Loucy (cell line): ENCODE results near the gene CLSTN2.

Source experiments
- H2AFZ ChIP-seq: fragments of 200-600 bp; sonication (generic); 2 replicates; pipeline ENCODE4 v1.6.0; 2016; ENCODE audit warnings: antibody characterized with exemption, mild to moderate bottlenecking, low read length, moderate library complexity
- H3F3A ChIP-seq: fragments of 200-600 bp; 2 replicates; pipeline ENCODE4 v1.6.0; 2016; ENCODE audit warnings: antibody characterized with exemption, low read depth, mild to moderate bottlenecking
- H3K27me3 ChIP-seq: fragments of 200-600 bp; sonication (generic); 2 replicates; pipeline ENCODE4 v1.6.1; 2014; ENCODE audit warnings: low read length, mild to moderate bottlenecking; ENCODE audit not compliant: insufficient read depth, poor library complexity, severe bottlenecking
- H3K36me3 ChIP-seq: fragments of 200-600 bp; sonication (generic); 2 replicates; pipeline ENCODE4 v1.6.1; 2016; ENCODE audit warnings: low read length; ENCODE audit not compliant: insufficient read depth
- H3K4me1 ChIP-seq: fragments of 200-600 bp; sonication (generic); 2 replicates; pipeline ENCODE4 v1.5.1; 2014; ENCODE audit warnings: low read length, mild to moderate bottlenecking; ENCODE audit not compliant: insufficient read depth, poor library complexity, severe bottlenecking
- H3K4me2 ChIP-seq: fragments of 200-600 bp; sonication (generic); 2 replicates; pipeline ENCODE4 v1.6.0; 2014; ENCODE audit warnings: antibody characterized with exemption, low read length, low read depth, mild to moderate bottlenecking; ENCODE audit not compliant: poor library complexity, severe bottlenecking
- H3K4me3 ChIP-seq: fragments of 200-600 bp; sonication (generic); 2 replicates; pipeline ENCODE4 v1.5.1; 2014; ENCODE audit warnings: low read length, mild to moderate bottlenecking, mixed read lengths; ENCODE audit not compliant: poor library complexity, severe bottlenecking
- H3K79me2 ChIP-seq: fragments of 200-600 bp; sonication (generic); 2 replicates; pipeline ENCODE4 v1.6.1; 2014; ENCODE audit warnings: low read length; ENCODE audit not compliant: insufficient read depth
- H3K9ac ChIP-seq: fragments of 200-600 bp; sonication (generic); 2 replicates; pipeline ENCODE4 v1.6.0; 2014; ENCODE audit warnings: mild to moderate bottlenecking, low read depth, low read length, moderate library complexity; ENCODE audit not compliant: poor library complexity, severe bottlenecking
- H3K9me2 ChIP-seq: fragments of 200-600 bp; sonication (generic); replicated peaks from 2 replicates; pipeline ENCODE4 v1.6.1; 2016; ENCODE audit warnings: low read depth, low read length, mixed read lengths
- H3K9me3 ChIP-seq: fragments of 200-600 bp; sonication (generic); 2 replicates; pipeline ENCODE4 v1.6.1; 2014; ENCODE audit warnings: mild to moderate bottlenecking, antibody characterized with exemption, low read length, low read depth; ENCODE audit not compliant: insufficient read depth
- H4K20me1 ChIP-seq: fragments of 200-600 bp; sonication (generic); 2 replicates; pipeline ENCODE4 v1.6.0; 2014; ENCODE audit warnings: antibody characterized with exemption, low read length, mild to moderate bottlenecking; ENCODE audit not compliant: insufficient read depth, poor library complexity, severe bottlenecking
- CTCF ChIP-seq: fragments of 200-600 bp; sonication (generic); conservative IDR thresholded peaks from 2 replicates; pipeline ENCODE4 v1.5.1; 2014; ENCODE audit warnings: mild to moderate bottlenecking, antibody characterized with exemption, low read length
- EZH2phosphoT487 ChIP-seq: fragments of 200-600 bp; IDR thresholded peaks from 2 replicates; pipeline ENCODE4 v1.6.1; 2018; ENCODE audit warnings: antibody characterized with exemption, mild to moderate bottlenecking, moderate library complexity, borderline replicate concordance

The CLSTN2 gene

DNA sequence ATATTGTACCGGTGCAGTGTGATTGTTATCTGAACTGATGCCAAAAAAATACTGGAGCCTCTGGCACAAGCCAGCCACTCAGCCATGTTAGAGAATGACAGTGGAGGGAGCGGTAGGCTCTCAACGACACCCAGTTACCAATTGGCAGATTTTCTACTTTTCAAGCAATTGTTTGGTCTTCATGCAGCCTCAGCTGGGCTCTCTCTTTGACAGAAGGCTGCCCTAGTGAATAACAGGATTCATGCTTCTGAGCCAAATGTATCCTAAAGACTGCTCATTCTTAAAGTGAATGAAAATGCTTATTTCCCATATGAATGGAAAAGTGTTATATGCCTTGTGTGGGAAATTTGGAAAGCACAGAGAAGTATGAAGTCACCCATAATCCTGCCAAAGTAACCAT, 481.7 kb downstream of the CLSTN2 start:
- Histone ChIP-seq H3K36me3 (no peaks in the 10 kb centered on the region), H3F3A (no peaks in the 10 kb centered on the region), H3K27me3 (no peaks in the 10 kb centered on the region), H2AFZ (no peak overlapping the region), H3K9ac (no peak overlapping the region), H3K79me2 (no peaks in the 10 kb centered on the region), H3K9me2 (no peaks in the 10 kb centered on the region), H3K4me1 (no peaks in the 10 kb centered on the region), H4K20me1 (no peaks in the 10 kb centered on the region), H3K4me2 (no peak overlapping the region), H3K9me3 (no peaks in the 10 kb centered on the region), H3K4me3 (no peak overlapping the region)
- TF ChIP-seq CTCF, result no peak
- TF ChIP-seq EZH2phosphoT487, result no peak

- no peaks in the 10 kb centered on the region for H3K9me2 ChIP-seq
- H4K20me1 ChIP-seq, result no peaks in the 10 kb centered on the region
- H3K79me2 ChIP-seq, result no peaks in the 10 kb centered on the region
- H3K9ac ChIP-seq, result no peak overlapping the region
- no peaks in the 10 kb centered on the region for H3K4me1 ChIP-seq
- no peaks in the 10 kb centered on the region for H3K9me3 ChIP-seq
- no peaks in the 10 kb centered on the region for H3K36me3 ChIP-seq
- TF ChIP-seq CTCF (no peak), EZH2phosphoT487 (no peak)
- no peak overlapping the region for H3K4me3 ChIP-seq
- H3K4me2 ChIP-seq, result no peak overlapping the region
- H2AFZ ChIP-seq, result no peak overlapping the region
- no peaks in the 10 kb centered on the region for H3K27me3 ChIP-seq
- no peaks in the 10 kb centered on the region for H3F3A ChIP-seq
These were observed 485.8 kb downstream of the CLSTN2 start for GRCh38 chr3:140420621-140421357.

DNA sequence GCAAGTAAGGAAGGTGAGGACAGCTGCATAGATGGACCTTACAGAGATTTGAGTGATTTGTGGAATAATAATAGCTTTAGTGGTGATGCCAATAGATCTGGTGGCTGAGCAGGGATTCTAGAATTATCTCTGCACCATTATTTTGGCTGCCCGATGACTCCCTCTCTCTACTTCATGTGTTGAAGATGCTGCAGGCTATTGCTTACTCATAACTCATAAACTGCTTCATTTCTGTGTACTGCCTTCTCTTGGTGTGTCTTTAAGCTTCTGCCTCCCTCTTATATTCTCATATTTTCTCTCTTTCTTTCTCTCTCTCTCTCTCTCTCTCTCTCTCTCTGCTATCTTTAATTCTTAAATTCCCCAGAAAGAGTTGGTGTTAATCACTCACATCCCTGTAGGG, 486.9 kb downstream of the CLSTN2 start:
- H3K9me3 ChIP-seq, result no peaks in the 10 kb centered on the region
- H3K79me2 ChIP-seq, result no peaks in the 10 kb centered on the region
- H3K4me2 ChIP-seq, result no peak overlapping the region
- H2AFZ ChIP-seq, result no peak overlapping the region
- no peaks in the 10 kb centered on the region for H3K9me2 ChIP-seq
- H3K36me3 ChIP-seq, result no peaks in the 10 kb centered on the region
- no peaks in the 10 kb centered on the region for H3F3A ChIP-seq
- TF ChIP-seq EZH2phosphoT487 (no peak), CTCF (no peak)
- H3K4me1 ChIP-seq, result no peaks in the 10 kb centered on the region
- no peak overlapping the region for H3K4me3 ChIP-seq
- no peaks in the 10 kb centered on the region for H3K27me3 ChIP-seq
- H4K20me1 ChIP-seq, result no peaks in the 10 kb centered on the region
- H3K9ac ChIP-seq, result no peak overlapping the region
